Heart right ventricle (tissue), 16 donors: Measurements from ENCODE around the gene MTPN. TPM values are rescaled to one million over a fixed set of nuclear protein-coding genes. Genes with fewer than 3 reads are reported as not detected.

ENCODE experiments used
- ATAC-seq, 8 donors: fragments of 200-7000 bp; cut with Tn5 transposase; one replicate each; pipeline ENCODE4 v1.9.1; 2020; ENCODE audit warnings: mild to moderate bottlenecking in 8 of 8, moderate library complexity in 8 of 8, moderate number of reproducible peaks in 1 of 8
- DNase-seq, 2 donors: peaks; one replicate each; pipeline ENCODE4 v3.0.0-alpha.2; 2020
- H3K27ac ChIP-seq, 10 donors: fragments of 200-600 bp; sonication (generic) in 2 of 10; one replicate each; pipeline versions ENCODE4 v1.5.0 to v1.8.0; 2020 to 2022; ENCODE audit warnings: mild to moderate bottlenecking in 3 of 10
- H3K27me3 ChIP-seq, 7 donors: fragments of 200-600 bp; one replicate each; pipeline ENCODE4 v1.8.0; 2021 to 2022; ENCODE audit warnings: mild to moderate bottlenecking in 2 of 7
- H3K36me3 ChIP-seq, 9 donors: fragments of 200-600 bp; sonication (generic) in 1 of 9; one replicate each; pipeline versions ENCODE4 v1.5.0 to v1.8.0; 2020 to 2022; ENCODE audit warnings: mild to moderate bottlenecking in 2 of 9
- H3K4me1 ChIP-seq, 9 donors: fragments of 200-600 bp; sonication (generic) in 1 of 9; one replicate each; pipeline versions ENCODE4 v1.5.0 to v1.8.0; 2020 to 2022; ENCODE audit warnings: mild to moderate bottlenecking in 4 of 9
- H3K4me3 ChIP-seq, 10 donors: fragments of 200-600 bp; sonication (generic) in 2 of 10; one replicate each; pipeline versions ENCODE4 v1.5.0 to v1.8.0; 2020 to 2022; ENCODE audit warnings: mild to moderate bottlenecking in 7 of 10, moderate library complexity in 2 of 10
- H3K9me3 ChIP-seq, 11 donors: fragments of 200-600 bp in 10 of 11; sonication (generic) in 2 of 11; one replicate each; pipeline versions ENCODE4 v1.5.0 to v1.8.0; 2013 to 2022; ENCODE audit warnings: mild to moderate bottlenecking in 2 of 11, control low read depth in 1 of 11, moderate library complexity in 1 of 11
- WGBS, 2 donors: extraction: QIAGEN DNeasy Blood & Tissue Kit; methylation state at CpG; one replicate each; pipeline ENCODE4 v1.1.7; 2013; ENCODE audit warnings: inconsistent platforms in 1 of 2; 5-methylcytosine and 5-hydroxymethylcytosine counted together
- intact Hi-C, 10 donors: fragments of 100-400 bp; cut with DNase I; formaldehyde crosslinking; loops; one replicate each; pipeline versions ENCODE4 v1.11.1 to v1.14.2; 2022
- polyA plus RNA-seq, 2 donors: library from polyadenylated mRNA; stranded (reverse); fragments of 200-250 nt; gene quantifications; one replicate each; pipeline ENCODE4 v1.2.3, GENCODE V29; 2013
- total RNA-seq, 10 donors: library from RNA; stranded (reverse); fragmentation: NEBNext Ultra II Directional in 3 of 10; extraction: Animal tissue kit (Norgen Biotek cat#: 25700) in 3 of 10; gene quantifications; one replicate each; pipeline versions ENCODE4 v1.2.1 to v1.2.4, GENCODE V29; 2021 to 2023
- TF ChIP-seq, protein P1 (sequence below), 9 donors: fragments of 200-600 bp; sonication (generic) in 2 of 9; IDR thresholded peaks; one replicate each; pipeline versions ENCODE4 v1.5.0 to v1.8.0; 2021 to 2022; ENCODE audit warnings: antibody characterized with exemption in 9 of 9, mild to moderate bottlenecking in 5 of 9, moderate library complexity in 1 of 9
- donor health status: Arrhythmogenic right ventricular cardiomyopathy.
- donor health status: ischemic (EF 13 %, LVEDD 7.1; RV severe dilation, severe dysfunction).
- donor health status: healthy with polysubstance abuse.
- donor health status: DM: no; HTN: yes; CAD: no.
- donor health status: DM: no; HTN: no; CAD: no.
- donor health status: ischemic (EF 25% LVEDD 6.9; RV normal size, moderate dysfunction).
- donor health status: ischemic (EF 25% LVEDD 5.7; RV mildly dilated, moderate dysfunction).
- donor health status: healthy.
- donor health status: DM: yes; HTN: yes; CAD: no.
- donor health status: Ischemic cardiomyopathy.
- donor health status: ischemic (EF 35%, LVEDD 5.7; RV mildly dilated, moderate dysfunction).
- donor health status: nonischemic (EF 11% LVEDD 7.7; RV severe dilation, severe dysfunction).
- donor health status: DM: yes; HTN: yes; CAD: no.
- donor health status: PGD.
- donor health status: ischemic (EF 29% LVEDD 5.4; RV normal size, mild dysfunction).
- donor health status: nonischemic (EF 23%, LVEDD 6.1; RV moderate dilation, normal function).

The MTPN gene
- total and polyA plus RNA-seq, 12 donors: 15.7 to 107 (median 80.7) TPM

- Histone ChIP-seq H3K4me3 (no peak overlapping the region), H3K4me1 (peaks cover 3 to 83% (median 46%) of the 10 kb centered on the region in 9 donors), H3K9me3 (no peaks in the 10 kb centered on the region), H3K27ac (peak overlapping the region in 1 of 10 donors; percentile 77), H3K36me3 (peaks cover 0 to 46% (median 0%) of the 10 kb centered on the region in 9 donors), H3K27me3 (no peaks in the 10 kb centered on the region)
- 97 to 98% methylated on average over 3 of the region's 3 CpGs for WGBS, 2 donors
- intact Hi-C loops: loop anchor here in 2 of 10 donors (5.0 to 10.0 kb wide), 2 partner anchors 38 to 305 kb away; partner anchors contain the start of gene STMP1 (in 1 of the 2)
- DNase-seq (no peak), ATAC-seq (no peak)
- TF ChIP-seq, protein P1, sequence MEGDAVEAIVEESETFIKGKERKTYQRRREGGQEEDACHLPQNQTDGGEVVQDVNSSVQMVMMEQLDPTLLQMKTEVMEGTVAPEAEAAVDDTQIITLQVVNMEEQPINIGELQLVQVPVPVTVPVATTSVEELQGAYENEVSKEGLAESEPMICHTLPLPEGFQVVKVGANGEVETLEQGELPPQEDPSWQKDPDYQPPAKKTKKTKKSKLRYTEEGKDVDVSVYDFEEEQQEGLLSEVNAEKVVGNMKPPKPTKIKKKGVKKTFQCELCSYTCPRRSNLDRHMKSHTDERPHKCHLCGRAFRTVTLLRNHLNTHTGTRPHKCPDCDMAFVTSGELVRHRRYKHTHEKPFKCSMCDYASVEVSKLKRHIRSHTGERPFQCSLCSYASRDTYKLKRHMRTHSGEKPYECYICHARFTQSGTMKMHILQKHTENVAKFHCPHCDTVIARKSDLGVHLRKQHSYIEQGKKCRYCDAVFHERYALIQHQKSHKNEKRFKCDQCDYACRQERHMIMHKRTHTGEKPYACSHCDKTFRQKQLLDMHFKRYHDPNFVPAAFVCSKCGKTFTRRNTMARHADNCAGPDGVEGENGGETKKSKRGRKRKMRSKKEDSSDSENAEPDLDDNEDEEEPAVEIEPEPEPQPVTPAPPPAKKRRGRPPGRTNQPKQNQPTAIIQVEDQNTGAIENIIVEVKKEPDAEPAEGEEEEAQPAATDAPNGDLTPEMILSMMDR (IDR thresholded peaks at IDR 0.05): no peak
These were observed 7.1 kb downstream of the MTPN start for GRCh38 chr7:135970045-135970444.

DNA sequence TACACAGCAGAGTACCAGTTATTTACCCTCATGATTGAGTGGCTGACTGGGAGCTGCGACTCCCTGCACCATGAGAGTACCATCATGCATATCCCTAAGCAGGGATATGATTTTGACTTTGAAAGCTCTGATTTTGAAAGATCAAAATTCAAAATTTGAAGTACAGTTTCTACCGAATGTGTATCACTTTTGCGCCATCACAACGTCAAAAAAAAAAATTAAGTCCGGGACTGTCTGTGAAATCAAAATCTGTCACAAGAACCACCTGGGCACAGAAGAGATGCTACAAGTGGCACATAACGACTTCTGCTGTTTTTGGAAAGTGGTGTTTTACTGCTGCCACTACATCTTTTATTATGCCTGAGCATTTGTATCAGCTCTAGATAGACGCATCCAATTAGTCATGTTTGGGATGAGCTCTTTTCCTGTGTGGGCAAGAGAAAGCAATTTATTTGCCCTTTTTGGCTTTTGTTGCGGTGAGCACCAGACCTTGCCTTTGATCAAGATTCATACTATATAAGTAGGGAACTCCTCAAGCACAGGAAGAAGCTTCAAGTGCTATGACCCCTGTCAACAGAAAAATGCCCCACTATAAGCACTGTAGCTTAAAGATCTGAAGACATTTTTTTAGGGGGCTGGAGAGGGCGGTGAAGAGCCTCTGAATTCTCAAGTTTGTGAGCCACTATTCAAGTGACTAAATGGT is 10.7 kb downstream of the MTPN start:
- Histone ChIP-seq H3K4me1 (peaks cover 0 to 83% (median 42%) of the 10 kb centered on the region in 9 donors), H3K9me3 (no peaks in the 10 kb centered on the region), H3K4me3 (no peak overlapping the region), H3K27ac (no peak overlapping the region), H3K36me3 (peaks cover 0 to 37% (median 0%) of the 10 kb centered on the region in 9 donors), H3K27me3 (no peaks in the 10 kb centered on the region)
- ATAC-seq (no peak), DNase-seq (no peak)
- WGBS, 2 donors: 85 to 90% methylated on average over 9 of the region's 9 CpGs
- TF ChIP-seq, protein P1 (IDR thresholded peaks at IDR 0.05): no peak
- intact Hi-C loops: no loop called here

- H3K4me3 ChIP-seq: no peak overlapping the region
- TF ChIP-seq, protein P1 (IDR thresholded peaks at IDR 0.05): no peak
- no peaks in the 10 kb centered on the region for H3K9me3 ChIP-seq
- peaks cover 0 to 82% (median 50%) of the 10 kb centered on the region in 9 donors for H3K4me1 ChIP-seq
- no peak overlapping the region for H3K27ac ChIP-seq
- ATAC-seq (no peak), DNase-seq (no peak)
- intact Hi-C loops: no loop called here
- 53 to 81% methylated on average over 1 of the region's 1 CpG for WGBS, 2 donors
- no peaks in the 10 kb centered on the region for H3K27me3 ChIP-seq
- peaks cover 0 to 28% (median 0%) of the 10 kb centered on the region in 9 donors for H3K36me3 ChIP-seq
These were observed 11.6 kb downstream of the MTPN start for GRCh38 chr7:135965602-135966001.

DNA sequence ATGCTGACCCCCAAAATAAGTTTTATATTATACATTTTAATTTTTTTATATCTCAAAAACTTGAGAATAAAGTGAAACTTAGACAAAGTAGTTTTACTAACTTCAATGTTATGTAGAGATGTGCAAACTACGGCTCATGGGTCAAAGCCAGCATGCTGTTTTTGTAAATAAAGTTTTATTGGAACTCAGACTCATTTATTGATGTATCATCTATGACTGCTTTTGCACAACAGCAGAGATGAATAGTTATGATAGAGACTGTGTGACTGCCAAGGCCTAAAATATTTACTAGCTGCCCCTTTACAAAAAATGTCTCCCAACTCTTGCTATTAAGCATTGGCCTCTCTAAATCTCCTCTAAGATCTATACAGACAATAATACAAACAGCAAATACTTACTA is 12.4 kb downstream of the MTPN start:
- 94 to 96% methylated on average over 1 of the region's 1 CpG for WGBS, 2 donors
- H3K36me3 ChIP-seq: peaks cover 0 to 23% (median 0%) of the 10 kb centered on the region in 9 donors
- H3K27ac ChIP-seq: peak overlapping the region in 2 of 10 donors; percentile 3 to 51
- DNase-seq: no peak
- TF ChIP-seq, protein P1 (IDR thresholded peaks at IDR 0.05): no peak
- no peak for ATAC-seq
- intact Hi-C loops: no loop called here
- peak overlapping the region in 1 of 10 donors; percentile 14 for H3K4me3 ChIP-seq
- peaks cover 0 to 82% (median 58%) of the 10 kb centered on the region in 9 donors for H3K4me1 ChIP-seq
- H3K9me3 ChIP-seq: no peaks in the 10 kb centered on the region
- H3K27me3 ChIP-seq: no peaks in the 10 kb centered on the region
